Stimulated activated CD8-positive, alpha-beta memory T cell treated with anti-CD3 and anti-CD28 coated beads, Interleukin-12 subunit alpha, Interleukin-12 subunit beta, amount 100 ng/mL, for 24 hours (primary cell): ENCODE measurements around the gene ASMT.
"Not testable (repeated sequence)": the region's sequence is repeated elsewhere in the genome, so short reads cannot be mapped to it uniquely, and the experiment has no call there.

Source experiments
- DNase-seq: peaks from one replicate; pipeline ENCODE4 v3.0.0-alpha.2; 2020; ENCODE audit errors: extremely low read depth

Gene ASMT

GRCh38 chrX:1597345-1598020, 17.4 kb upstream of the ASMT start:
- no peak for DNase-seq

- no peak for DNase-seq
Measured at GRCh38 chrX:1598021-1598875, 16.6 kb upstream of the ASMT start.

DNA sequence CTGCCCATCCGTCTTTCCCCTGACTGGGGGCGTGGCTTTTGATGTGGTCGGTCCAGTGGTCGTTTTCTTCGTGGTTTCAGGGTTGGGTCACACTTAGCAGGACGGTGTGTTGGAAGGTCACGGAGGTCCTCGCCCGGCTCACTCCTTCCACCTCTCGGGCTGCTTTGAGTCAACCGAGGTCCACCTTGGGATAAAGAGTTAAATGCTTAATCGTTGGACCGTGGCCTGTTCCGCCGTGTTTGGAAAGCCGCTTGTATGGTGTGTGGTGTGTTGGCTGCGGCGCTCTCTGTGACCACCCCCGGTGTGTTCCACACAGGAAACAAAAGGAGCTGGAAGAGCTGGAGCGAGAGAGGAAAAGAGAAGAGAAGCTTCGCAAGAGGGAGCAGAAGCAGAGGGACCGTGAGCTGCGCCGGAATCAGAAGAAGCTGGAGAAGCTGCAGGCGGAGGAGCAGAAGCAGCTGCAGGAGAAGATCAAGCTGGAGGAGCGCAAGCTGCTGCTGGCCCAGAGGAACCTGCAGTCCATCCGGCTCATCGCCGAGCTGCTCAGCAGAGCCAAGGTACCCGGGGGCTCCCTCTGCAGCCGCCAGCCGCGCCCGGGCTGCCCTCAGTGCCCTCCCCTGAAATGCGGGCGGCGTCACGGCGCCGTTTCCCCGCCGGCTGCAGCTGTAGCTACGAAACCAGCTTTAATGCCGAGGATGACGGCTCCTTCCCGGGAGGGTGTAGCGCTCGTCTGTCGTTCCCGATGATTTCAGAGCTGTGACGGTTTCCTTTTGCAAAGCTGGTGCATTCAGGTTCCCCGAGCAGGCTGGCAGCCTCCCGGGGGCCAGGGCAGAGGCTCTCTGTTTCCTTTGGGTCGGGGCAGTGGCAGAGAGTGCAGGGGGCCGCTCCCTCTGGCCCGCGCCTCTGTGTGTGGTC, 15.7 kb upstream of the ASMT start:
- no peak for DNase-seq

GRCh38 chrX:1599791-1600405, 15.0 kb upstream of the ASMT start:
- DNase-seq, result no peak

DNA sequence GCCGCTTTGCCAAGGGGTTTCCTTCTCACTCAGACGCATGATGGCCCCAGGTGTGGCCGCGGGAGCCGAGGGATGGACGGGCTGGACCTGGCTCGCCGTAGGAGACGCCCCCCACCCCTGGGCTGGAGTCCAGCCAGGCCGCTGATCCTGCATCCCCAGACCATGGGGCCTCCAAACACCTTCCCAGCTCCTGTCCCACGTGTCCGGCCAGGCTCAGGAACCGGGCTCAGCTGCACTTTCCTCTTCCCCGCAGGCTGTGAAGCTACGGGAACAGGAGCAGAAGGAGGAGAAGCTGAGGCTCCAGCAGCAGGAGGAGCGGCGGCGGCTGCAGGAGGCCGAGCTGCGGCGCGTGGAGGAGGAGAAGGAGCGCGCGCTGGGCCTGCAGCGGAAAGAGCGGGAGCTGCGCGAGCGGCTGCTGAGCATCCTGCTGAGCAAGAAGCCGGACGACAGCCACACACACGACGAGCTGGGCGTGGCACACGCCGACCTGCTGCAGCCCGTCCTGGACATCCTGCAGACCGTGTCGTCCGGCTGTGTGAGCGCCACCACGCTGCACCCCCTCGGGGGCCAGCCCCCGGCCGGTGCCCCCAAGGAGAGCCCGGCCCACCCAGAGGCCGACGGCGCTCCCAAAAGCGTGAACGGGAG, 14.3 kb upstream of the ASMT start:
- DNase-seq, result no peak

DNA sequence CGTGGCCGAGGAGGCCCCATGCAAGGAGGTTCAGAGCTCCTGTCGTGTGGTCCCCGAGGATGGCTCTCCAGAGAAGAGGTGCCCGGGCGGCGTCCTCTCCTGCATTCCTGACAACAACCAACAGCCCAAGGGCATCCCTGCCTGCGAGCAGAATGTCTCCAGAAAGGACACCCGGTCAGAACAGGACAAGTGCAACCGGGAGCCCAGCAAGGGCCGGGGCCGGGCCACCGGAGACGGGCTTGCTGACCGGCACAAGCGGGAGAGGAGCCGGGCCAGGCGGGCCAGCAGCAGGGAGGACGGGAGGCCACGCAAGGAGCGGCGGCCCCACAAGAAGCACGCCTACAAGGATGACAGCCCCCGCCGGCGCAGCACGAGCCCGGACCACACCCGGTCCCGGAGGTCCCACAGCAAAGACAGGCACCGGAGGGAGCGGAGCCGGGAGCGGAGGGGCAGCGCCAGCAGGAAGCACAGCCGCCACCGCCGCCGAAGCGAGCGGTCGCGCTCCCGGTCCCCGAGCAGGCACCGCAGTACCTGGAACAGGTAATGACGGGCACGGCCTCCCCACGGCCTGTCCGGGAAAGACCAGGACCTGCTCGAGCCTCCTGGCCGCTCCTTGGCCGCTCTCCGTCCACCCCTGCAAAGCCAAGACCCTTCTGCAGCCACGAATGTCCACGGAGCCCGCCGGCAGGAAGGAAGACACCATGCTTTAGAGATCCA, 13.7 kb upstream of the ASMT start:
- no peak for DNase-seq

DNA sequence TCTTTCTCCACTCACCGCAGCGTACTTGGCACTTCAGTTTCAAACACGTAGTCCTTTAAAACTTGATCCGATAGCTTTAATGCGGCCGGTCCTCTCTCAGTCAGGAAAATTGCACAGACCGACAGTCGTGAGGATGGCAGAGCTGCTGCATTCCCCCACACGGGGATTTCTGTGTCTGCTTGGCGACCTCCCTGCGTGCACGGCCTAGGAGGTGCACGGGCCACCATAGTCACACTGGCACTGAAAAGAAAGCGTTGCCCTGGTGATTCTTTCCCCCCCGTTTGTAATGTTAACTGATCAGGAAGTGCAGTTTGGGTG, 13.1 kb upstream of the ASMT start:
- DNase-seq, result no peak

GRCh38 chrX:1602299-1602698, 12.6 kb upstream of the ASMT start:
- DNase-seq, result no peak

DNA sequence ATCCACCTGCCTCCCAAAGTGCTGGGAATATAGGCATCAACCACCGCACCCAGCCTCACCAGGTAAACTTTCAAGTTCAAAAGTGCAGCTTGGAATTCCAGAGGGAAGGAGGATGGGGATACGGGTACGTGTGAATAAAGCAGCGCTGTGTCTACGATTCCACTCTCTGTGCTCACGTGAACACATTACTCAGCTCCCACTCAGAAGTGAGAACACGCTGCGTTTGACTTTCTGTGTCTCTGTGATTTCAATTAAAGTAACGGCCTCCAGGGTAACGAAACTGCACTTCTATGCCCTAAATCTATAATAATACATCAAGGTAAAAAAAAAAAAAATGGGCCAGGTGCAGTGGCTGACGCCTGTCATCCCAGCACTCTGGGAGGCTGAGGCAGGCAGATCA, 8.4 kb upstream of the ASMT start:
- DNase-seq, result no peak

DNA sequence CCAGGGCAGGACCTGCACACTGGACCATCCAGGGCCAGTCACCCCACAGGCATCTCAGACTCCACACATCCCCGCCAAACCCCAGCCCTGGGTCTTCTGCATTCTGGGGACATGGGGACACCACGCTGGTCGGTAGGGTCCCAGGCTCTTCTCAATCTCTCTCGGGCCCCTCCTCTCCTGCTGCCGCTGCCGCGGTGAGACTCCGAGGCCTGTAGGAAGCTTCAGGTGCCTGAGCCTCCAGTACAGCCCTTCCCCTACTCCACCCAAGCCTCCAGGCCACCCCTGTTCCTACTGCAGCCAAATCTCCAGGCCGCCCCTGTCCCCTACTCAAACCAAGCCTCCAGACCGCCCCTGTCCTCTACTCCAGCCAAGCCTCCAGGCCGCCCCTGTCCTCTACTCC, 5.5 kb upstream of the ASMT start:
- no peak for DNase-seq

- DNase-seq, result no peak
Measured at GRCh38 chrX:1609762-1610161, 5.1 kb upstream of the ASMT start.

DNA sequence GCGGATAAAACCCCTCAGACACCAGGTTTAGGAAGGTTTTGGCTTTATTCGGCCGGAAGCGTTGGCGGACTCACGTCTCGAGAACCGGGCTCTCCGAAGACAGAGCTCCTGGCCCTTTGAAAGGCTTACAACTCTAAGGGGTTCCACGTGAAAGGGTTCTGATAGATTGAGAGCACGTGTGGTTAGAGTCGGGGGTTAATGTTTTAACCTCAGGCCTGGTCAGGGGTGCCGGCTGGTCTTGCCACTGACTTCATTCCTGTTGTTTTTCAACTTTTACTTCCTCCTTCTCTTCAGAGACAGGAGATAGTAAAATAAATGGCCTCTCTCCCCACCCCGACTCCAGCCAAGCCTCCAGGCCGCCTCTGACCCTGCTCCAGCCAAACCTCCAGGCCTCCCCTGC, 4.7 kb upstream of the ASMT start:
- no peak for DNase-seq

GRCh38 chrX:1610736-1611135, 4.1 kb upstream of the ASMT start:
- DNase-seq, result no peak

GRCh38 chrX:1612641-1613286, 2.1 kb upstream of the ASMT start:
- no peak for DNase-seq

DNA sequence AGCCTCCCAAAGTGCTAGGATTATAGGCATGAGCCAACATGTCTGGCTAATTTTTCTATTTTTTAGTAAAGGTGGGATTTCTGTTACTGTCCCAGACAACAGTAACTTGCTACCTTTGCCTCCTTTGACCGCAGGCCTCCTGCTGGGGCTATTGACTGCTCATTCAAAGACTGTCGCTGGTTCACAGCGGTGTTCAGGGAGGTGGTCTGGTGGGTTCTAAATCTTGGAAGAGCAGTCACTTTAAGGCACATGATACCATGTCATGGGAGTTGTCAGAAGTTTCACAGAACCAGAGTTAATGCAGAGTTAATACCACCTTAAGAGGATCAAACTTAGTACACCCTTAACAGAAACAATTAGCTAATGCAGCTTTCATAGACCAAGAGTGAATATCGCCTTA, 3.8 kb downstream of the ASMT start:
- no peak for DNase-seq

DNA sequence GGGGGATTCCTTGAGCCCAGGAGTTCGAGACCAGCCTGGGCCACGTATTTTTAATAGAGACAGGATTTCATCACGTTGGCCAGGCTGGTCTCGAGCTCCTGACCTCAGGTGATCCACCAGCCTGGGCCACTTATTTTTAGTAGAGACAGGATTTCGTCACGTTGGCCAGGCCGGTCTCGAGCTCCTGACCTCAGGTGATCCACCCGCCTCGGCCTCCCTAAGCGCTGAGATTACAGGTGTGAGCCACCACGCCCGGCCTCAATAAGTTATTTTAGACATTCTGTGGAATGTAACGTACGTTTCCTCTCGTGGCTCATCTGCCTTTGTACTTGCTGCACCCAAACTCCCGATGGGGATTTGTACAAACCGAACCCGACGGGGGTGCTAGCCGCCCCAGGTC, 8.8 kb downstream of the ASMT start:
- DNase-seq, result no peak

DNA sequence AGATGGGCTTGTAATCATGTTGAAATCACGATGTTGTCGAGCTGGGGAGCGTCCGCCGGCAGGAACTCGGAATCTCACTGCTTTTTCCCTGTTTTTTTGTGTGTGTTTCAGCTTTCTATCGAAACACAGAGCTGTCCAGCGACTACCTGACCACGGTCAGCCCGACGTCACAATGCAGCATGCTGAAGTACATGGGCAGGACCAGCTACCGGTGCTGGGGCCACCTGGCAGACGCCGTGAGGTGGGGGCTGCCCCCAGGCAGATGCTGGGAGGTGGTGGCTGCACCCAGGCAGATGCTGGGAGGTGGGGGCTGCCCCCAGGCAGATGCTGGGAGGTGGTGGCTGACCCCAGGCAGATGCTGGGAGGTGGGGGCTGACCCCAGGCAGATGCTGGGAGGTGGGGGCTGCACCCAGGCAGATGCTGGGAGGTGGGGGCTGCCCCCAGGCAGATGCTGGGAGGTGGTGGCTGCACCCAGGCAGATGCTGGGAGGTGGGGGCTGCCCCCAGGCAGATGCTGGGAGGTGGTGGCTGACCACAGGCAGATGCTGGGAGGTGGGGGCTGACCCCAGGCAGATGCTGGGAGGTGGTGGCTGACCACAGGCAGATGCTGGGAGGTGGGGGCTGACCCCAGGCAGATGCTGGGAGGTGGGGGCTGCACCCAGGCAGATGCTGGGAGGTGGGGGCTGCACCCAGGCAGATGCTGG, 9.4 kb downstream of the ASMT start:
- not testable (repeated sequence) for DNase-seq

- not testable (repeated sequence) for DNase-seq
Measured at GRCh38 chrX:1624861-1625215, 10.0 kb downstream of the ASMT start.

GRCh38 chrX:1629244-1629643, 14.4 kb downstream of the ASMT start:
- DNase-seq, result no peak

- no peak for DNase-seq
Measured at GRCh38 chrX:1646009-1646408, 31.1 kb downstream of the ASMT start.
